Prostate gland (tissue), 2 donors: ENCODE results near the gene ZBTB7C.

Source experiments
- CTCF ChIP-seq, 4 experiments: fragments of 200-600 bp in 2 of 4; fragments of 450-650 bp in 2 of 4; sonication (generic) in 2 of 4; IDR thresholded peaks; 1 replicate in 3 of 4; 2 replicates in 1 of 4; pipeline ENCODE4 v1.5.1; 2016 to 2019; ENCODE audit warnings: antibody characterized with exemption in 4 of 4, mild to moderate bottlenecking in 2 of 4, moderate library complexity in 2 of 4
- POLR2A ChIP-seq: fragments of 450-650 bp; IDR thresholded peaks from one replicate; pipeline ENCODE4 v1.6.1; 2016; ENCODE audit warnings: antibody characterized with exemption, mild to moderate bottlenecking
- POLR2AphosphoS5 ChIP-seq: sonication (generic); formaldehyde crosslinking; IDR thresholded peaks from one replicate; pipeline ENCODE4 v1.6.1; 2017; ENCODE audit warnings: antibody characterized with exemption

- no peak for TF ChIP-seq POLR2A
- TF ChIP-seq CTCF (IDR thresholded peaks at IDR 0.05) = no peak
- TF ChIP-seq POLR2AphosphoS5 = no peak
These were observed 381.1 kb downstream of the ZBTB7C start for GRCh38 chr18:48028081-48028480.
